ENCODE data around the gene TTLL3. TPM values are rescaled to one million over a fixed set of nuclear protein-coding genes. Genes with fewer than 3 reads are reported as not detected.

The TTLL3 gene
- total RNA-seq, 1 donor from 2014 or later = 13.6 TPM

GRCh38 chr3:9780458-9780812 lies 29.6 kb upstream of the TTLL3 start:
- Histone ChIP-seq H3K9ac (ENCODE audit: low read depth in 1 of 3, low read length in 3 of 3) (no peak overlapping the region), H3K36me3 (ENCODE audit: control insufficient read depth in 3 of 3, insufficient read depth in 3 of 3, low read length in 3 of 3) (peaks cover 28 to 43% (median 33%) of the 10 kb centered on the region in 3 donors), H3K9me3 (ENCODE audit: control insufficient read depth in 3 of 3, low read length in 3 of 3) (no peaks in the 10 kb centered on the region), H3K4me1 (ENCODE audit: control insufficient read depth in 3 of 3, insufficient read depth in 3 of 3, low read length in 3 of 3) (peaks cover 3 to 13% (median 5%) of the 10 kb centered on the region in 3 donors), H3K4me3 (ENCODE audit: low read length in 3 of 3) (no peak overlapping the region), H3K27me3 (ENCODE audit: control insufficient read depth in 3 of 3, insufficient read depth in 3 of 3, low read length in 3 of 3) (no peaks in the 10 kb centered on the region), H3K27ac (ENCODE audit: low read depth, low read length) (no peak overlapping the region)

GRCh38 chr3:9780910-9781309 lies 29.2 kb upstream of the TTLL3 start:
- H3K4me1 ChIP-seq (ENCODE audit: control insufficient read depth in 3 of 3, insufficient read depth in 3 of 3, low read length in 3 of 3) = peaks cover 3 to 13% (median 5%) of the 10 kb centered on the region in 3 donors
- no peak overlapping the region for H3K27ac ChIP-seq (ENCODE audit: low read depth, low read length)

GRCh38 chr3:9781551-9781950 lies 28.5 kb upstream of the TTLL3 start:
- Histone ChIP-seq H3K4me1 (ENCODE audit: control insufficient read depth in 3 of 3, insufficient read depth in 3 of 3, low read length in 3 of 3) (peaks cover 3 to 13% (median 5%) of the 10 kb centered on the region in 3 donors), H3K27ac (ENCODE audit: low read depth, low read length) (no peak overlapping the region), H3K9ac (ENCODE audit: low read depth in 1 of 3, low read length in 3 of 3) (no peak overlapping the region), H3K27me3 (ENCODE audit: control insufficient read depth in 3 of 3, insufficient read depth in 3 of 3, low read length in 3 of 3) (no peaks in the 10 kb centered on the region), H3K4me3 (ENCODE audit: low read length in 3 of 3) (no peak overlapping the region), H3K9me3 (ENCODE audit: control insufficient read depth in 3 of 3, low read length in 3 of 3) (no peaks in the 10 kb centered on the region), H3K36me3 (ENCODE audit: control insufficient read depth in 3 of 3, insufficient read depth in 3 of 3, low read length in 3 of 3) (peaks cover 36 to 52% (median 39%) of the 10 kb centered on the region in 3 donors)

More at GRCh38 chr3:9780910-9781309, 29.2 kb upstream of the TTLL3 start:
- H3K9me3 ChIP-seq (ENCODE audit: control insufficient read depth in 3 of 3, low read length in 3 of 3) = no peaks in the 10 kb centered on the region
- H3K36me3 ChIP-seq (ENCODE audit: control insufficient read depth in 3 of 3, insufficient read depth in 3 of 3, low read length in 3 of 3) = peaks cover 31 to 47% (median 33%) of the 10 kb centered on the region in 3 donors
- H3K9ac ChIP-seq (ENCODE audit: low read depth in 1 of 3, low read length in 3 of 3) = no peak overlapping the region
- H3K27me3 ChIP-seq (ENCODE audit: control insufficient read depth in 3 of 3, insufficient read depth in 3 of 3, low read length in 3 of 3) = no peaks in the 10 kb centered on the region
- no peak overlapping the region for H3K4me3 ChIP-seq (ENCODE audit: low read length in 3 of 3)

GRCh38 chr3:9781978-9782603 lies 28.0 kb upstream of the TTLL3 start:
- no peak overlapping the region for H3K27ac ChIP-seq (ENCODE audit: low read depth, low read length)
- no peaks in the 10 kb centered on the region for H3K27me3 ChIP-seq (ENCODE audit: control insufficient read depth in 3 of 3, insufficient read depth in 3 of 3, low read length in 3 of 3)
- no peak overlapping the region for H3K4me3 ChIP-seq (ENCODE audit: low read length in 3 of 3)
- H3K4me1 ChIP-seq (ENCODE audit: control insufficient read depth in 3 of 3, insufficient read depth in 3 of 3, low read length in 3 of 3) = peaks cover 3 to 13% (median 5%) of the 10 kb centered on the region in 3 donors
- H3K9ac ChIP-seq (ENCODE audit: low read depth in 1 of 3, low read length in 3 of 3) = no peak overlapping the region
- no peaks in the 10 kb centered on the region for H3K9me3 ChIP-seq (ENCODE audit: control insufficient read depth in 3 of 3, low read length in 3 of 3)
- peaks cover 41 to 57% (median 44%) of the 10 kb centered on the region in 3 donors for H3K36me3 ChIP-seq (ENCODE audit: control insufficient read depth in 3 of 3, insufficient read depth in 3 of 3, low read length in 3 of 3)

GRCh38 chr3:9782770-9783169 lies 27.3 kb upstream of the TTLL3 start:
- Histone ChIP-seq H3K36me3 (ENCODE audit: control insufficient read depth in 3 of 3, insufficient read depth in 3 of 3, low read length in 3 of 3) (peaks cover 46 to 64% (median 47%) of the 10 kb centered on the region in 3 donors), H3K27me3 (ENCODE audit: control insufficient read depth in 3 of 3, insufficient read depth in 3 of 3, low read length in 3 of 3) (no peaks in the 10 kb centered on the region), H3K27ac (ENCODE audit: low read depth, low read length) (no peak overlapping the region), H3K9ac (ENCODE audit: low read depth in 1 of 3, low read length in 3 of 3) (no peak overlapping the region), H3K4me1 (ENCODE audit: control insufficient read depth in 3 of 3, insufficient read depth in 3 of 3, low read length in 3 of 3) (peaks cover 3 to 13% (median 4%) of the 10 kb centered on the region in 3 donors), H3K4me3 (ENCODE audit: low read length in 3 of 3) (no peak overlapping the region), H3K9me3 (ENCODE audit: control insufficient read depth in 3 of 3, low read length in 3 of 3) (no peaks in the 10 kb centered on the region)

GRCh38 chr3:9783954-9784353 lies 26.1 kb upstream of the TTLL3 start:
- Histone ChIP-seq H3K4me3 (ENCODE audit: low read length in 3 of 3) (no peak overlapping the region), H3K36me3 (ENCODE audit: control insufficient read depth in 3 of 3, insufficient read depth in 3 of 3, low read length in 3 of 3) (peaks cover 46 to 64% (median 48%) of the 10 kb centered on the region in 3 donors), H3K4me1 (ENCODE audit: control insufficient read depth in 3 of 3, insufficient read depth in 3 of 3, low read length in 3 of 3) (peaks cover 0 to 6% (median 0%) of the 10 kb centered on the region in 3 donors), H3K9me3 (ENCODE audit: control insufficient read depth in 3 of 3, low read length in 3 of 3) (no peaks in the 10 kb centered on the region), H3K9ac (ENCODE audit: low read depth in 1 of 3, low read length in 3 of 3) (no peak overlapping the region), H3K27ac (ENCODE audit: low read depth, low read length) (no peak overlapping the region), H3K27me3 (ENCODE audit: control insufficient read depth in 3 of 3, insufficient read depth in 3 of 3, low read length in 3 of 3) (no peaks in the 10 kb centered on the region)

- Histone ChIP-seq H3K27me3 (ENCODE audit: control insufficient read depth in 3 of 3, insufficient read depth in 3 of 3, low read length in 3 of 3) (no peaks in the 10 kb centered on the region), H3K9me3 (ENCODE audit: control insufficient read depth in 3 of 3, low read length in 3 of 3) (no peaks in the 10 kb centered on the region), H3K9ac (ENCODE audit: low read depth in 1 of 3, low read length in 3 of 3) (no peak overlapping the region), H3K27ac (ENCODE audit: low read depth, low read length) (no peak overlapping the region), H3K4me3 (ENCODE audit: low read length in 3 of 3) (no peak overlapping the region), H3K36me3 (ENCODE audit: control insufficient read depth in 3 of 3, insufficient read depth in 3 of 3, low read length in 3 of 3) (peaks cover 45 to 69% (median 55%) of the 10 kb centered on the region in 3 donors), H3K4me1 (ENCODE audit: control insufficient read depth in 3 of 3, insufficient read depth in 3 of 3, low read length in 3 of 3) (no peaks in the 10 kb centered on the region)
Measured at GRCh38 chr3:9784965-9785364, 25.1 kb upstream of the TTLL3 start.

GRCh38 chr3:9785602-9786001 lies 24.5 kb upstream of the TTLL3 start:
- no peaks in the 10 kb centered on the region for H3K27me3 ChIP-seq (ENCODE audit: control insufficient read depth in 3 of 3, insufficient read depth in 3 of 3, low read length in 3 of 3)
- H3K4me1 ChIP-seq (ENCODE audit: control insufficient read depth in 3 of 3, insufficient read depth in 3 of 3, low read length in 3 of 3) = no peaks in the 10 kb centered on the region
- no peak overlapping the region for H3K27ac ChIP-seq (ENCODE audit: low read depth, low read length)
- no peak overlapping the region for H3K4me3 ChIP-seq (ENCODE audit: low read length in 3 of 3)
- H3K9me3 ChIP-seq (ENCODE audit: control insufficient read depth in 3 of 3, low read length in 3 of 3) = no peaks in the 10 kb centered on the region
- peaks cover 43 to 67% (median 48%) of the 10 kb centered on the region in 3 donors for H3K36me3 ChIP-seq (ENCODE audit: control insufficient read depth in 3 of 3, insufficient read depth in 3 of 3, low read length in 3 of 3)
- no peak overlapping the region for H3K9ac ChIP-seq (ENCODE audit: low read depth in 1 of 3, low read length in 3 of 3)

GRCh38 chr3:9786209-9786739 lies 23.8 kb upstream of the TTLL3 start:
- no peak overlapping the region for H3K9ac ChIP-seq (ENCODE audit: low read depth in 1 of 3, low read length in 3 of 3)
- H3K4me3 ChIP-seq (ENCODE audit: low read length in 3 of 3) = no peak overlapping the region
- no peak overlapping the region for H3K27ac ChIP-seq (ENCODE audit: low read depth, low read length)
- no peaks in the 10 kb centered on the region for H3K9me3 ChIP-seq (ENCODE audit: control insufficient read depth in 3 of 3, low read length in 3 of 3)
- peaks cover 3 to 6% (median 3%) of the 10 kb centered on the region in 3 donors for H3K4me1 ChIP-seq (ENCODE audit: control insufficient read depth in 3 of 3, insufficient read depth in 3 of 3, low read length in 3 of 3)
- H3K27me3 ChIP-seq (ENCODE audit: control insufficient read depth in 3 of 3, insufficient read depth in 3 of 3, low read length in 3 of 3) = no peaks in the 10 kb centered on the region
- peaks cover 41 to 63% (median 50%) of the 10 kb centered on the region in 3 donors for H3K36me3 ChIP-seq (ENCODE audit: control insufficient read depth in 3 of 3, insufficient read depth in 3 of 3, low read length in 3 of 3)

- peaks cover 10 to 14% (median 11%) of the 10 kb centered on the region in 3 donors for H3K4me1 ChIP-seq (ENCODE audit: control insufficient read depth in 3 of 3, insufficient read depth in 3 of 3, low read length in 3 of 3)
- no peak overlapping the region for H3K9ac ChIP-seq (ENCODE audit: low read depth in 1 of 3, low read length in 3 of 3)
- H3K27me3 ChIP-seq (ENCODE audit: control insufficient read depth in 3 of 3, insufficient read depth in 3 of 3, low read length in 3 of 3) = no peaks in the 10 kb centered on the region
- no peak overlapping the region for H3K27ac ChIP-seq (ENCODE audit: low read depth, low read length)
- no peak overlapping the region for H3K4me3 ChIP-seq (ENCODE audit: low read length in 3 of 3)
- peaks cover 36 to 60% (median 46%) of the 10 kb centered on the region in 3 donors for H3K36me3 ChIP-seq (ENCODE audit: control insufficient read depth in 3 of 3, insufficient read depth in 3 of 3, low read length in 3 of 3)
- H3K9me3 ChIP-seq (ENCODE audit: control insufficient read depth in 3 of 3, low read length in 3 of 3) = no peaks in the 10 kb centered on the region
Measured at GRCh38 chr3:9786825-9787669, 23.0 kb upstream of the TTLL3 start.

Measured in skeletal muscle tissue (tissue), 4 donors.